DMS53 treated with DMSO at 0.1 percent for 48 hours (cell line): ENCODE results near the gene ENC1.
"Not testable (repeated sequence)": the region's sequence is repeated elsewhere in the genome, so short reads cannot be mapped to it uniquely, and the experiment has no call there.

Experiments used
- DNase-seq: peaks from one replicate; lab custom pipeline; 2025; ENCODE audit not compliant: unreplicated experiment; lab: John Stamatoyannopoulos, UW

ENC1 gene

DNA sequence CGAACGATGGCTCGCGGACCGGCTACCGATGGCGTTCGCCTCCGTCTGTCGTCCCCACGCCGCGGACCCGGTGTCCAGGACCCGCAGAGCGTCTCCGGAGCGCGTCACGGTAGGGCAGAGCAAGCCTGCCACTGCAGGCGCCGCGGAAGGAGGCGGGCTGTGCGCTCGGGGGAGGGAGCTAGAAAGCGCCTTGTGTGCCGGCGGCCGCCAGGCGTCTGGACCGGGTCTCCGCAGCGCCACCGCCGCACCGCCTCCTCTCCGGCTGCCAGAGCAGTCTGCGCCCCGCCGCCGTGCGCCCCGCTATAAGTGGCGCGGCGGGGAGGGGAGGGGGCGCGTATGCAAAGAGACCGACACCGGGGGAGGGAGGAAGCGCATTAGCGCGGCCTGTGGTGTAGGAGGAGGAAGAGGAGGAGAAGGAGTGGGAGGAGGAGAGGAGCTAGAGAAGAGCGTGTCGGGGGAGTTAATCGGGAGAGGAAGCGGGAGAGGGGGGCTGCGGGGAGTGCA is at the start of gene ENC1:
ENC1 (minus strand) TSS at position 279 of the 504 bp plus-strand sequence. CDS start 4,243 bp downstream, outside the sequence.
- DNase-seq: peak; percentile 85

- no peak for DNase-seq
Observed at GRCh38 chr5:74686962-74687751, 46.6 kb upstream of the ENC1 start.

DNA sequence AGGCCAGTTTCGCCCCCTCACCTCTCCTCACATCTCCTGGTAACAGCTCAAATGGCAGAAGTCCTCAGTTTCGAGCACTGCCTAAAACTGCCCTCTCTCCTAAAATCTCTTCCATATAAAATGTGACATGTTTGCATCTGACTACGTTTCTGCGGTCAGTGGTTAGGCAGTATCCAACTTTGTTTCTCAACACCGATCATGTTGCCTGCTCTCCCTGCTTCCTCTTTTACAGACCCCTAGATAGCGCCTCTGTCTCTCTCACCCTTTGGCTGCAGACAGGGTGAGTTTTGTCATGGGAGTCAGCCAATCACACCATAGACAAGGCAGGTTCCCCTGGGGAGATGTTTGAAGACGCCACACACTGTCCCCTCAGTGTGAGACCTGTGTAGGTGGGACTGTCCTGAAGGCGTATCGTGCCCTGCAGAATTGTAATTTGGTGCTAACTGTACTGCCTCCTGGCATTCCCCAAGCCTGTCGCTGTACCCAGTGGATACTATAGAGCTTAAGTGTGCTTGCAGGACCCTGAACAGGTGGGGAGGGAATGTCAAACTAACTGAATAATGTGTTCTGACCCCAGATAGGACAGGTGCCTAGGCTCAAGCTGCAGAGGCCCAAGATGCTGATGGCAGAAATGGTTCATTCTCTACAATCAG is 45.6 kb upstream of the ENC1 start:
- no peak for DNase-seq

DNA sequence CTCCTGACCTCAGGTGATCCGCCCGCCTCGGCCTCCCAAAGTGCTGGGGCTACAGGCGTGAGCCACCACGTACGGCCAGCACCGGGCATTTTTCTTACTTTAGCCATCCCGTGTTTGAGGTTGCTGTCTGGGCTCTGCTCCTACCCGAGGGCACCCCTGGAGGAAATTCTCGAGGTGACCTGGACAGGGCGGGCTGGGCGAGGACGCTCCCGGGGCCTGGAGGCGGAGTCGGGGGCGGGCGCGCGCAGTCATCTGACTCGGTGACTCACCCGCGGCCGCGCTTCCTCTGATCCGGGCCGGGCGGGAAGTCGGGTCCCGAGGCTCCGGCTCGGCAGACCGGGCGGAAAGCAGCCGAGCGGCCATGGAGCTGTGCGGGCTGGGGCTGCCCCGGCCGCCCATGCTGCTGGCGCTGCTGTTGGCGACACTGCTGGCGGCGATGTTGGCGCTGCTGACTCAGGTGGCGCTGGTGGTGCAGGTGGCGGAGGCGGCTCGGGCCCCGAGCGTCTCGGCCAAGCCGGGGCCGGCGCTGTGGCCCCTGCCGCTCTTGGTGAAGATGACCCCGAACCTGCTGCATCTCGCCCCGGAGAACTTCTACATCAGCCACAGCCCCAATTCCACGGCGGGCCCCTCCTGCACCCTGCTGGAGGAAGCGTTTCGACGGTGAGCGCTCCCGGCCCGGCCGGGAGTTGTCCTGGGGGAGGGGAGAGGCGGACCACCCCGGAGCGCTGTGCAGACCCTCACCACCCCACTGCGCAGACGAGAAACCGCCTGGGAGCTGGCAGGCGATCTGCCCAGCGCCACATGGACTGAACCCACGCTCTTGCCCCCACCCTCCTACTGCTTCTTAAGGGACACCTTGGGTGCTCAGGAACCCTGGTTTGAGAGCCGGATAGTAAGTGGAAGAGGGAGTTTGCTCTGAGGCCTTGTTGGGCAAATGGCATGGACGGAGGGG is 44.6 kb upstream of the ENC1 start, which contains the start of gene HEXB:
HEXB (plus strand) TSS at position 334 of the 952 bp plus-strand sequence; CDS start at position 362, 28 bp downstream.
- DNase-seq: peak; percentile 72

- no peak for DNase-seq
Observed at GRCh38 chr5:74679966-74680365, 39.4 kb upstream of the ENC1 start.

DNA sequence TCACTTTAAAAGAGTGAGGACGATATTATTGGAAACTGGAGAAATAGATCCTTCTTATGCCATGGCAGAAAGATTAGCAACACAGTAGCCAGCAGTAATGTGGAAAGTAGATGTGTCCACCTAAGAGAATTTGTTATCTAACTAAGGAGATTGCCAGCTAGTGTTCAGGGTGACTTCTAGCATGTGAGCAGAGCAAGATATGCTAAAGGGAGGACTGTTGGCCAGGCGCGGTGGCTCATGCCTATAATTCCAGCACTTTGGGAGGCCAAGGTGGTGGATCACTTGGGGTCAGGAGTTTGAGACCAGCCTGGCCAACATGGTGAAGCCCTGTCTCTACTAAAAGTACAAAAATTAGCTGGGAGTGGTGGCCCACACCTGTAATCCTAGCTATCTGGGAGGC is 38.8 kb upstream of the ENC1 start:
- not testable (repeated sequence) for DNase-seq

DNA sequence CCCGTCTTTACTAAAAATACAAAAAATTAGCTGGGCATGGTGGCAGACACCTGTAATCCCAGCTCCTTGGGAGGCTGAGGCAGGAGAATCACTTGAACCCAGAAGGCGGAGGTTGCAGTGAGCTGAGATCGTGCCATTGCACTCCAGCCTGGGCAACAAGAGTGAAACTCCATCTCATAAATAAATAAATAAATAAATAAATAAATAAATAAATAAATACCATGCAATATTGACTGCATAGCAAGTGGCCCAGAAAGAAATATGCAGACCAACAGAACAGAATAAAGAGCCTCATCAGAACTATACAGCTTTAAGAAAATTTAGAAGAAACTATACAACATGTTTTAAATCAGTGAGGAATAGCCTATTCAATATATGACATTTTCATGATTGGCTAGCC is 37.6 kb upstream of the ENC1 start:
- DNase-seq: not testable (repeated sequence)

DNA sequence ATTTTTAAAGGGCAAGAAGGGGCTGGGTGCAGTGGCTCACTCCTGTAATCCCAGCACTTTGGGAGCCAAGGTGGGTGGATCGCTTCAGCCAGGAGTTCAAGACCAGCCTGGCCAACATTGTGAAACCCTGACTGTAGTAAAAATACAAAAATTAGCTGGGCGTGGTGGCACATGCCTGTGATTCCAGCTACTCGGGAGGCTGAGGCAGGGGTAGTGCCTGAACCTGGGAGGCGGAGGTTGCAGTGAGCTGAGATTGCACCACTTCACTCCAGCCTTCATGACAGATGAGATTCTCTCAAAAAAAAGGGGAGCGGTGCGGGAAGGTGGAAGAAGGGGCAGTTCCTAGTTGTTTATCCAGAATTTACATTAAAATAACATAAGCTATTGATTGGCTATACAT is 35.9 kb upstream of the ENC1 start:
- DNase-seq: not testable (repeated sequence)

GRCh38 chr5:74673011-74673790 is 32.7 kb upstream of the ENC1 start:
- DNase-seq: peak; percentile 28

DNA sequence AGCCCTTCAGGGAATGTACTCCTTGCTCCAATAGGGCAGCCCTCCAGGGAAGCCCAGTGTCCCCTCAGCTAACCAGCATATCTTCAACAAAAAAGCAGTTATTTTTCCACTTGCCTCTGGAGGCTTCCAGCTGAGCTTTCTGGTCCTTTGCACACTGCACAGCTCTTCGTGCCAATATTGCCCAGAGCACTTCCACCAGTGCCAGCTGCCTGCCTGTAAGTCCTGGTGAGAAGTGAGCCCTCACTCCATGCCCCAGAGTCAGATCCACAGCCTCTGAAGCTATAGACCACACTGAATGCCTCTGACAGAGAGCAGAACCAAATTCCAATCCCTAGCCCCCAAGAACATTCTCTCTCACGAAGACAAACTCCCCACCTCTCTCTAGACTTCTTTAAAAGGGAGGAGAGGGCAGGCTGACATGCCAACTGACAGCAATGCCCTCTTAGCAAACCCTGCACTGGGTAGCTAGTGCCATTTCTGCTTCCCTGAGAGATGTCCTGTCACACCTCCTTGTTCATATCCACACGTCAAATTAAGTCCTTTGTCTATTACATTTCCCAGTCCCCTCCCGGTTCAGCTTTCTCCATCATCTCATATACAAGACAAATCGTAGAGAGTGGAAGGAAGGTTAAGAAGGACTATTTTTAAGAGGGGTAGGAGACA is 31.8 kb upstream of the ENC1 start:
- no peak for DNase-seq

GRCh38 chr5:74670396-74671038 is 30.0 kb upstream of the ENC1 start:
- no peak for DNase-seq

DNA sequence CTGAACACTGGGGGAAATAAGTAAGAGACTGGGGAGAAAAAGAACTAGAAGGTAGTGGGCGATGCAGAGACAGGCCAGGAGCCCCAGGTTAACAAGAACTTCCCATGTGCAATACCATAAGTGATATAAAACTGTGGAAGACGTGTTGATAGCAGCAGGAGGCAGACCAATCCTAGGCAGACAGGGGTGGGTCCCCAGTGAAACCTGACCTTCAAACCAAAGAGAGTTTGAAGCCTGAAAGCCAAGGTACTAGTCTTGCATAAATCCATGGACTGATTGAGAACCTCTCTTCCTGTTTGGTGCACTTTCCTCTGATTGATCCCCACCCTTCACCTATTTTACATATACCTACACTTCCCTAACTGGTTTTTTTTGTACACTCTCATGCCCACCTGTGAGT is 29.3 kb upstream of the ENC1 start:
- DNase-seq: no peak

DNA sequence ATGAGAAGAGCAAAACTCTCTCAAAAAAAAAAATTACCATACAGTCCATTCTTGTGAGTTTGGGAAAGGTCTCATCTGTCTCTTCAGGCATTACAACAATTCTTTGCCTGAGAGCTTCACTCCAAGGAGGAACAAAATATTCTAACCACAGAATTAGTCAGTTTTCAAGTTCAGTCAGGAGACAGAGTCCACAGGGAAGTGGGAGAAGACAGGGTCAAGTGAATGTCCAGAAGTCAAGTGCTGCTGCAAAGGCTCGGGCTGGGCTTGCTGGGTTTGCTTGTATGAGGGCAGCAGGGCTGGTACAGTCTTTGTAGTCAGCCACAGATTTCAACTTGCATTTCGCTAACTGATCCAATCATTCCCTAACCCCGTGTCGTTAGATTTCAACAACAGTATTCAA is 26.9 kb upstream of the ENC1 start:
- no peak for DNase-seq

GRCh38 chr5:74665816-74666215 is 25.3 kb upstream of the ENC1 start:
- DNase-seq: no peak

DNA sequence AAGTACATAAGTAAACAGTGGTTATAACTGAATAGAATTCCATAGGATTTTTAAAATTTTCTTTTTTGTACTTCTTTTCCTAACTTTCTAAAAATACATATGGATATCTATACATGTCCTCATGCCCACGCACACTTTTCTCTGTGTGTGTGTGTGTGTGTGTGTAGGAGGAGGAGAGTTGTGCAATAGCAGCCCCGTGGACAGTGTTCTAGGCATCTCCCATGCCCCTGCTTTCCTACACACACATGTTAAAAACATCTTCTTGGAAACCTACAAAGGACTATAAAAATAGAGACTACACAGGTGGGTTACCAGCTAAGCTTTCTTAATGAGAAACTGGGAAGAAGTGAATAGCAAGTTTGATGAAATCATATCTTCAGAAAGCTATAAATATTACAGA is 24.7 kb upstream of the ENC1 start:
- DNase-seq: no peak

GRCh38 chr5:74664551-74664950 is 24.0 kb upstream of the ENC1 start:
- DNase-seq: no peak

- no peak for DNase-seq
Observed at GRCh38 chr5:74660873-74661272, 20.3 kb upstream of the ENC1 start.

GRCh38 chr5:74660140-74660539 is 19.6 kb upstream of the ENC1 start:
- DNase-seq: no peak

DNA sequence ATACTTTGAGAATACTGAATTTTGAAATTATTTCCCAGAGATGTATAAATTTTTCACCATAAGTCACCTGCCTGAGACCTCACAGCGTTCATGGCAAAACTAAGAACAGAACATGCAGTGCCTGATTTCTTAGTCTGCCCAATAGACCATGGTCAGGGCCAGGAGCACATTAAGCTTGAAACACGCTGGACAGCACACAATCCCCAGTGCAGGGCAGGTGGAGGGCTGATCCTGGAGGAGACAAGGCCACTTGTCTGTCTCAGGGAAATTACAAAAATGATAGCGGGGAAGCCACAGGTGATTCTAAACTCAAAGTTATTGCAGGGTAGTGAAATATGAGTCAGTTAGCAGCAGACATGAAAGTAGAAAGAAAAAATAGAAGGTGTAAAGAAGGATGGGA is 18.6 kb upstream of the ENC1 start:
- no peak for DNase-seq
